Skeletal muscle tissue (tissue), 4 donors: ENCODE results near the gene LRTM1. TPM values are rescaled to one million over a fixed set of nuclear protein-coding genes. Genes with fewer than 3 reads are reported as not detected.

Experiments
- H3K27ac ChIP-seq: one replicate; pipeline ENCODE4 v1.7.0; 2013; ENCODE audit warnings: mild to moderate bottlenecking, low read depth, low read length, inconsistent platforms
- H3K27me3 ChIP-seq, 3 donors: one replicate each; pipeline ENCODE4 v1.7.0; 2013; ENCODE audit warnings: low read length in 3 of 3; ENCODE audit not compliant: control insufficient read depth in 3 of 3, insufficient read depth in 3 of 3
- H3K36me3 ChIP-seq, 3 donors: one replicate each; pipeline ENCODE4 v1.7.0; 2013; ENCODE audit warnings: low read length in 3 of 3; ENCODE audit not compliant: control insufficient read depth in 3 of 3, insufficient read depth in 3 of 3
- H3K4me1 ChIP-seq, 3 donors: one replicate each; pipeline ENCODE4 v1.7.0; 2013; ENCODE audit warnings: low read length in 3 of 3, mild to moderate bottlenecking in 3 of 3; ENCODE audit not compliant: control insufficient read depth in 3 of 3, insufficient read depth in 3 of 3
- H3K4me3 ChIP-seq, 3 donors: one replicate each; pipeline ENCODE4 v1.7.0; 2013; ENCODE audit warnings: low read length in 3 of 3
- H3K9ac ChIP-seq, 3 donors: one replicate each; pipeline ENCODE4 v1.7.0; 2013; ENCODE audit warnings: low read length in 3 of 3, mild to moderate bottlenecking in 3 of 3, moderate library complexity in 2 of 3, low read depth in 1 of 3
- H3K9me3 ChIP-seq, 3 donors: one replicate each; pipeline ENCODE4 v1.7.0; 2013; ENCODE audit warnings: low read length in 3 of 3; ENCODE audit not compliant: control insufficient read depth in 3 of 3
- total RNA-seq: library from RNA; depleted of rRNA; stranded (reverse); fragments of >200 nt; gene quantifications from one replicate; pipeline ENCODE4 v1.2.3, GENCODE V29; 2014
- donor health status: Osteomylitis.

The LRTM1 gene
- 106 TPM for total RNA-seq

DNA sequence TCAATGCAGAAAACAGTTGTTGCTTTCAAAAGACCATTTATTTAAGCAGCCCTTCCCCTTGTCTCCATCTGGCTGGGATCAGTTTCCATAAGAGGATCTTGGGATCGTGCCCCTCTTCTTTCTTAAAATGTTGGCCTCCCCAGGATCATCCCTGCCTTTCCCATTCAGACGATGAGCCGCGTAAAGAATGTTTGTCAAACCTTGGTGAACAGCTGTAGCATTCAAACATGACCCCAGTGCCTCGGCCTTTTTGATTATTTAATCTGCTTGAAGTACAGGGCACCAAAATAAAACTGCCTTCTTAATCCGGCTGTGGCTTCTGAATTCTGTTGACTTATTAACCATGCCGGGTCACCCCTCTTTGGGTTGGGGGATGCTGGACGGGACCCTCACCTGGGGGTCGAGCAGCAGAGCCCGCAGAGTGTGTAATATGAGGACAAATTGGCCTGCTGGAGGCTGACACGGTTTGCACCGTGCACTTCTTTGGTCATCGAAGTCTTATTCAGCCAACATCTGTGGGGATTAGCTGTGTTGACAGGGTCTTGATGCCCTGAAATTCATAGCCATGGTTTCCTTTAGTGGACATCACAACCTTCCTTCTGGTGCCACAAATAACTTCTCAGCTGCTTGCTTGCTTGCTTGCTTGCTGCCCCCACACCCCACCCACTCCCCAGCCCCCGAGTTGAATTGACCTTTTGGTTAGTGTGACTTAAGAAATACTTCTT is at the start of gene LRTM1:
Gene LRTM1 (minus strand): TSS at position 14 of the 725 bp plus-strand sequence. CDS start 148 bp downstream, outside the sequence.
- peaks cover 11 to 24% (median 13%) of the 10 kb centered on the region in 3 donors for H3K4me1 ChIP-seq
- H3K27ac ChIP-seq: no peak within 1 kb of the TSS
- H3K4me3 ChIP-seq: no peak within 1 kb of the TSS
- H3K27me3 ChIP-seq: no peaks in the 10 kb centered on the region
- no peak within 1 kb of the TSS for H3K9ac ChIP-seq
- no peaks in the 10 kb centered on the region for H3K36me3 ChIP-seq
- H3K9me3 ChIP-seq: no peaks in the 10 kb centered on the region

- no peak overlapping the region for H3K4me3 ChIP-seq
- no peak overlapping the region for H3K9ac ChIP-seq
- H3K27ac ChIP-seq: no peak overlapping the region
- H3K9me3 ChIP-seq: no peaks in the 10 kb centered on the region
- H3K36me3 ChIP-seq: no peaks in the 10 kb centered on the region
- H3K4me1 ChIP-seq: no peaks in the 10 kb centered on the region
- H3K27me3 ChIP-seq: no peaks in the 10 kb centered on the region
Observed at GRCh38 chr3:54977439-54977838, 49.6 kb upstream of the LRTM1 start.

GRCh38 chr3:54970895-54971294 is 43.0 kb upstream of the LRTM1 start:
- Histone ChIP-seq H3K4me3 (no peak overlapping the region), H3K4me1 (peaks cover 0 to 3% (median 0%) of the 10 kb centered on the region in 3 donors), H3K36me3 (no peaks in the 10 kb centered on the region)

DNA sequence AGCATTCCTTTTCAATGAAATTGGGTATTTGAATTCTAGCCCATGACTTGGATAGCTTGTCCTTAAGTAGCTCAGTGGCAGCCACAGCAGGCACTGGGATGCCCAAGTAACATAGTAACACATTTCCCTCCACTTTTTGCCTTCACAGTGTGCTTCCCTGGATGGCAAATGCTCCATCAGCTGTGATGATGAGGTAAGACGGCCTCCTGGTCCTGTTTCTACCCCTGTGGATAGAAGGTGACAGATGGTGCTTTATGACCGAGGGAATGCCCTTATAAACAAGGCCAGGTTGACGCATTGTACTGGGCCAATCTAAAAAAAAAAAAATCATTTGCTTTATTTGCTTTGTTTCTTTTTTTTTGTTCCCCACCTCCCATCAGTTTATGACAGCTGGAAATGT is 41.8 kb upstream of the LRTM1 start:
- Histone ChIP-seq H3K27me3 (no peaks in the 10 kb centered on the region), H3K4me3 (no peak overlapping the region), H3K4me1 (peaks cover 0 to 3% (median 0%) of the 10 kb centered on the region in 3 donors), H3K36me3 (no peaks in the 10 kb centered on the region), H3K9me3 (no peaks in the 10 kb centered on the region), H3K27ac (no peak overlapping the region), H3K9ac (no peak overlapping the region)

More at GRCh38 chr3:54970895-54971294, 43.0 kb upstream of the LRTM1 start:
- Histone ChIP-seq H3K9me3 (no peaks in the 10 kb centered on the region), H3K9ac (no peak overlapping the region), H3K27me3 (no peaks in the 10 kb centered on the region), H3K27ac (no peak overlapping the region)

GRCh38 chr3:54968546-54969172 is 40.8 kb upstream of the LRTM1 start:
- H3K9me3 ChIP-seq: no peaks in the 10 kb centered on the region
- no peaks in the 10 kb centered on the region for H3K27me3 ChIP-seq
- H3K36me3 ChIP-seq: no peaks in the 10 kb centered on the region
- peaks cover 0 to 3% (median 0%) of the 10 kb centered on the region in 3 donors for H3K4me1 ChIP-seq
- H3K27ac ChIP-seq: no peak overlapping the region
- H3K4me3 ChIP-seq: no peak overlapping the region
- no peak overlapping the region for H3K9ac ChIP-seq

- Histone ChIP-seq H3K9ac (no peak overlapping the region), H3K4me1 (peaks cover 0 to 3% (median 0%) of the 10 kb centered on the region in 3 donors), H3K4me3 (no peak overlapping the region), H3K27me3 (no peaks in the 10 kb centered on the region), H3K36me3 (no peaks in the 10 kb centered on the region), H3K27ac (peak overlapping the region; percentile 5), H3K9me3 (no peaks in the 10 kb centered on the region)
Observed at GRCh38 chr3:54967731-54968161, 39.9 kb upstream of the LRTM1 start.

DNA sequence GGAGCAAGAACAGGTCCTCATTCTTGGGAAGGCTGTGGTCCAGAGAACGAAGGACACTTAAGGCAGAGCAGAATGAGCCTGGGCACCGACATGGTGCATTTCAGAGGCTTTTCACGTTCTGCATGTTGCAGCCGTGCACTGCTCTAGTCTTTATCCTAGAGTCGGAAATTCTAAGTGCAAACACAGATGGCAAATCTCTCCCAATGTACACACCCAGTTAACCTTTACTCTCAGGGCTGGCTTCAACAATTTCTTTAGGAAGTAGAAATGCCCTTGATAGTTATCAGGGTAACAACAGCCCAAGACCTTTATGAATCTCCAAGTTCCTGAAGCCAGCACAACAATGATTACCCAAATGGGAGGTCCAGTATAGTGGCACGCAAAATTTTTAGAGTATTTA is 39.1 kb upstream of the LRTM1 start:
- Histone ChIP-seq H3K4me3 (no peak overlapping the region), H3K36me3 (no peaks in the 10 kb centered on the region), H3K4me1 (peaks cover 0 to 3% (median 0%) of the 10 kb centered on the region in 3 donors), H3K27ac (no peak overlapping the region), H3K27me3 (no peaks in the 10 kb centered on the region), H3K9ac (no peak overlapping the region), H3K9me3 (no peaks in the 10 kb centered on the region)

DNA sequence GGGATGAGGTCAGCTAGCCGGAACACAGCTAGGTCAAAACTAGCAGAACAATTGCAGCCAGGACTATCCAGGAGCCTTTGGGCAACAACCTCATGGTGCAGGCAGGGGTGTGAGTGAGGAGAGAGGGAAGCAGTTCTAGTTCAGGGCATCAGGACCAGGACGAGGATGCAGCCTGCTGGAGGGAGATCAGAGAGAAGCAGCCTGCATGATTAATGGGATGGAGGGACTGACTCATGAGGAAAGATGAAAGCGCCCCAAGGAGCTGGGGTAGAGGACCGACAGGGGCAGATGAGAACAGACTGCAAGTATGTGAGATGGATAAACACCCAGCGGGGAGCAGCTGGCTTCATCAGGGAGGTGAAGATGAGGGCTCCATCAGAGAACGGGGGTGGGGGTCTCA is 37.9 kb upstream of the LRTM1 start:
- H3K27me3 ChIP-seq: no peaks in the 10 kb centered on the region
- no peaks in the 10 kb centered on the region for H3K36me3 ChIP-seq
- no peaks in the 10 kb centered on the region for H3K4me1 ChIP-seq
- no peak overlapping the region for H3K4me3 ChIP-seq
- no peak overlapping the region for H3K9ac ChIP-seq
- H3K27ac ChIP-seq: no peak overlapping the region
- H3K9me3 ChIP-seq: no peaks in the 10 kb centered on the region

DNA sequence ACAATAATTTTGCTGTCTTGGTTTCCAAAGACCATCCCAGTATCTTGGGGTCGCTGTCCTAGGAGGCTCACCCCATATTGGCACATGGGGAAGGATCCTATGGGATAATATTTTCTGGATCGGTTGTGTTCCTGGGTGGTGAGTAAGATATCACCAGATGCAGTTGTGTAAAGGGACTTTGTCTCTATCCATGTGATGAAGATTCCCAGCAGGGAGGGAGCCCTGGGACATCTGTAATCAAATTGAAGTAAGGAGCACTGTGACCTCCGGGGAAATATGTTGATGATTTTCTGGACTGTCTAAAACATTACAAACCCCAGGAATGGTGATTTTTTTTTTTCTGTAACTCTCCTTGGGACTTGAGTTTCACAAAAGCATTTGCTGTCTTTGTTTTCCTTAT is 36.2 kb upstream of the LRTM1 start:
- Histone ChIP-seq H3K4me3 (no peak overlapping the region), H3K9ac (no peak overlapping the region), H3K4me1 (peaks cover 0 to 2% (median 0%) of the 10 kb centered on the region in 3 donors), H3K9me3 (no peaks in the 10 kb centered on the region), H3K27me3 (no peaks in the 10 kb centered on the region), H3K27ac (no peak overlapping the region), H3K36me3 (no peaks in the 10 kb centered on the region)

DNA sequence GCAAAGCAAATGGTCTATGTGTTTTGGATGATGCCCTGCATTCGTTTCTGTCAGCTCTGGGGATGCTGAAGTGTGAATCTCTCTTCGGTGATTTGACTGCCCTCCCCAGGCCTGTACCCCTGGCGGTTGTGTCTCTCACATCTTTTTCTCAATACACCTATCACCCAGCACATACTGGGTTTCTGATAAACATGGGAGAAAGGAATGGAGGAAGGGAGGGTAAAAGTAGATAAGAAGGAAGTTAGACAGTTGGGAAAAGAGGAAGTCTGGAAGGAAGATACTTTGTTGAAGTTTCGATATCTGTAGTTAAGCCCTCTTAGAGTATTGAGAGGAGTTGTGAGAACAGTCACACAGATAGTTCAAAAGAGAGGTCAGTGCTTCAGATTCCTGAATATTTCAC is 35.8 kb upstream of the LRTM1 start:
- Histone ChIP-seq H3K4me3 (no peak overlapping the region), H3K9ac (no peak overlapping the region), H3K36me3 (no peaks in the 10 kb centered on the region), H3K9me3 (no peaks in the 10 kb centered on the region), H3K27ac (no peak overlapping the region), H3K4me1 (peaks cover 0 to 5% (median 0%) of the 10 kb centered on the region in 3 donors), H3K27me3 (no peaks in the 10 kb centered on the region)
